IMR-90 (cell line): ENCODE results near the gene SLC27A1. TPM values are rescaled to one million over a fixed set of nuclear protein-coding genes. Genes with fewer than 3 reads are reported as not detected.

Experiments used
- ATAC-seq: fragments of 200-7000 bp; cut with Tn5 transposase; 2 replicates; pipeline ENCODE4 v1.9.1; 2020; ENCODE audit warnings: low read depth, mild to moderate bottlenecking, moderate library complexity
- BruUV-seq: library from RNA; stranded (reverse); fragments of 400-500 nt; replicated peaks from 2 replicates; lab custom pipeline; 2021; lab: Mats Ljungman, UMichigan
- CTCF ChIA-PET: fragments of 300-600 bp; formaldehyde crosslinking; extraction: SDS; loops from one replicate; lab custom pipeline; 2021; ENCODE audit warnings: antibody characterized with exemption; lab: Yijun Ruan, JAX
- POLR2A ChIA-PET: fragments of 300-600 bp; sonication (Branson Sonifier 250); formaldehyde crosslinking; loops from one replicate; lab custom pipeline; 2022; ENCODE audit warnings: antibody characterized with exemption; ENCODE audit not compliant: unreplicated experiment; lab: Charles Lee
- DNase-seq: peaks from one replicate; pipeline ENCODE4 v3.0.0; 2013
- H2AFZ ChIP-seq: replicated peaks from 2 replicates; pipeline ENCODE3; 2013; ENCODE audit warnings: low read length, mild to moderate bottlenecking; ENCODE audit not compliant: poor library complexity
- H2AK5ac ChIP-seq: 2 replicates; pipeline ENCODE4 v1.6.1; 2013; ENCODE audit warnings: low read depth, low read length, inconsistent platforms
- H2AK9ac ChIP-seq: replicated peaks from 2 replicates; pipeline ENCODE3; 2013; ENCODE audit warnings: mild to moderate bottlenecking, low read depth, low read length, moderate library complexity; ENCODE audit not compliant: poor library complexity
- H2BK120ac ChIP-seq: 2 replicates; pipeline ENCODE4 v1.6.1; 2013; ENCODE audit warnings: low read depth, low read length, inconsistent platforms
- H2BK15ac ChIP-seq: 3 replicates; pipeline ENCODE4 v1.6.1; 2013; ENCODE audit warnings: low read depth, low read length, inconsistent platforms
- H2BK20ac ChIP-seq: 2 replicates; pipeline ENCODE4 v1.6.1; 2013; ENCODE audit warnings: low read depth, mild to moderate bottlenecking, inconsistent platforms, low read length, moderate library complexity
- H2BK5ac ChIP-seq: 2 replicates; pipeline ENCODE4 v1.6.1; 2013; ENCODE audit warnings: mild to moderate bottlenecking, low read depth, low read length, inconsistent platforms; ENCODE audit not compliant: poor library complexity, severe bottlenecking
- H3K14ac ChIP-seq: replicated peaks from 2 replicates; pipeline ENCODE4 v1.6.1; 2013; ENCODE audit warnings: low read depth, low read length, inconsistent platforms
- H3K18ac ChIP-seq: 2 replicates; pipeline ENCODE4 v1.6.1; 2013; ENCODE audit warnings: low read depth, low read length, control low read depth
- H3K23ac ChIP-seq: 2 replicates; pipeline ENCODE4 v1.6.1; 2013; ENCODE audit warnings: low read depth, low read length, inconsistent platforms
- H3K27ac ChIP-seq: 2 replicates; pipeline ENCODE4 v1.5.1; 2013; ENCODE audit warnings: mild to moderate bottlenecking, control low read depth, low read length; ENCODE audit not compliant: insufficient read depth
- H3K27me3 ChIP-seq: 2 replicates; pipeline ENCODE4 v1.6.1; 2013; ENCODE audit warnings: low read length; ENCODE audit not compliant: control insufficient read depth, insufficient read depth
- H3K36me3 ChIP-seq: 2 replicates; pipeline ENCODE4 v1.6.1; 2013; ENCODE audit warnings: low read length, mixed read lengths; ENCODE audit not compliant: control insufficient read depth, insufficient read depth
- H3K4ac ChIP-seq: 2 replicates; pipeline ENCODE4 v1.6.1; 2013; ENCODE audit warnings: low read depth, low read length, inconsistent platforms
- H3K4me1 ChIP-seq: 2 replicates; pipeline ENCODE4 v1.6.1; 2013; ENCODE audit warnings: low read length, mixed read lengths; ENCODE audit not compliant: control insufficient read depth, insufficient read depth
- H3K4me2 ChIP-seq: 2 replicates; pipeline ENCODE4 v1.6.1; 2013; ENCODE audit warnings: low read depth, mild to moderate bottlenecking, control low read depth, low read length, moderate library complexity
- H3K4me3 ChIP-seq: 2 replicates; pipeline ENCODE4 v1.5.1; 2013; ENCODE audit warnings: low read depth, mild to moderate bottlenecking, control low read depth, low read length, moderate library complexity; ENCODE audit not compliant: insufficient read depth
- H3K56ac ChIP-seq: 2 replicates; pipeline ENCODE4 v1.6.1; 2013; ENCODE audit warnings: low read length, inconsistent platforms; ENCODE audit not compliant: insufficient read depth; ENCODE audit errors: extremely low read depth
- H3K79me1 ChIP-seq, 2 experiments: 2 replicates each; pipeline ENCODE4 v1.6.1; 2013; ENCODE audit warnings: low read length in 2 of 2, inconsistent platforms in 1 of 2, low read depth in 1 of 2
- H3K9ac ChIP-seq: 2 replicates; pipeline ENCODE4 v1.6.1; 2013; ENCODE audit warnings: low read depth, low read length, control low read depth
- H3K9me1 ChIP-seq: 2 replicates; pipeline ENCODE4 v1.6.1; 2013; ENCODE audit warnings: low read length, inconsistent platforms; ENCODE audit not compliant: insufficient read depth
- H3K9me3 ChIP-seq: 2 replicates; pipeline ENCODE4 v1.6.1; 2013; ENCODE audit warnings: low read length; ENCODE audit not compliant: control insufficient read depth, insufficient read depth
- H4K20me1 ChIP-seq: 2 replicates; pipeline ENCODE4 v1.6.1; 2013; ENCODE audit warnings: low read length, inconsistent platforms; ENCODE audit not compliant: insufficient read depth
- H4K5ac ChIP-seq: 2 replicates; pipeline ENCODE4 v1.6.1; 2013; ENCODE audit warnings: mild to moderate bottlenecking, low read depth, low read length, control low read depth
- H4K8ac ChIP-seq, 2 experiments: 2 replicates each; pipeline ENCODE4 v1.6.1; 2013; ENCODE audit warnings: low read depth in 2 of 2, low read length in 2 of 2, control low read depth in 1 of 2, inconsistent platforms in 1 of 2
- H4K91ac ChIP-seq: 2 replicates; pipeline ENCODE4 v1.6.1; 2013; ENCODE audit warnings: low read depth, low read length, inconsistent platforms; ENCODE audit not compliant: insufficient read depth
- FOS ChIP-seq: fragments of 150-350 bp; IDR thresholded peaks from 2 replicates; pipeline ENCODE4 v1.6.1; 2016; ENCODE audit warnings: low read depth, low read length
- MAFK ChIP-seq: IDR thresholded peaks from 2 replicates; pipeline ENCODE4 v1.6.1; 2012; ENCODE audit warnings: low read depth, low read length, improper control_type of control experiment
- RCOR1 ChIP-seq: IDR thresholded peaks from 2 replicates; pipeline ENCODE4 v1.6.1; 2012; ENCODE audit warnings: mild to moderate bottlenecking, low read length, improper control_type of control experiment; ENCODE audit not compliant: insufficient replicate concordance
- SMC3 ChIP-seq: fragments of 150-350 bp; IDR thresholded peaks from 2 replicates; pipeline ENCODE4 v1.6.1; 2016; ENCODE audit warnings: low read depth, mild to moderate bottlenecking, antibody characterized with exemption, low read length, moderate library complexity
- WGBS, 2 experiments: methylation state at CpG; one replicate each; pipeline versions ENCODE4 v1.1.5 to v1.1.7; 2013; ENCODE audit warnings: missing lambda C conversion rate in 2 of 2; ENCODE audit not compliant: insufficient read length in 1 of 2; ENCODE audit errors: extremely low coverage in 2 of 2; 5-methylcytosine and 5-hydroxymethylcytosine counted together
- dilution Hi-C: fragments of 300-500 bp; cut with HindIII; formaldehyde crosslinking; loops from one replicate; pipeline ENCODE4 v1.14.3; 2018; ENCODE audit warnings: low sequenced_read_pairs; ENCODE audit not compliant: unreplicated experiment
- in situ Hi-C: fragments of 300-500 bp; cut with MboI; formaldehyde crosslinking; loops from 3 replicates; pipeline ENCODE4 v1.14.3; 2019; ENCODE audit warnings: low sequenced_read_pairs, inconsistent platforms, mixed read lengths
- intact Hi-C: fragments of 100-400 bp; cut with micrococcal nuclease; formaldehyde crosslinking; loops from 2 replicates; pipeline ENCODE4 v1.10.0; 2022
- polyA plus RNA-seq, 3 experiments: library from polyadenylated mRNA; depleted of rRNA; stranded (reverse); fragments of >200 nt; gene quantifications; 2 replicates each; pipeline ENCODE4 v1.2.3, GENCODE V29; 2012; ENCODE audit warnings: low replicate concordance in 1 of 3
- total RNA-seq: library from RNA; depleted of rRNA; stranded (reverse); fragments of >200 nt; gene quantifications from 2 replicates; pipeline ENCODE4 v1.2.3, GENCODE V29; 2012
- TF ChIP-seq, protein P1 (sequence below): fragments of 150-350 bp; IDR thresholded peaks from 2 replicates; pipeline ENCODE4 v1.6.1; 2016; ENCODE audit warnings: low read depth, mild to moderate bottlenecking, low read length, moderate library complexity, borderline replicate concordance

The SLC27A1 gene
- total and polyA plus RNA-seq, 2 of the 4 experiments (the other 2 are of a cell fraction) = 4.8 to 12.9 TPM

DNA sequence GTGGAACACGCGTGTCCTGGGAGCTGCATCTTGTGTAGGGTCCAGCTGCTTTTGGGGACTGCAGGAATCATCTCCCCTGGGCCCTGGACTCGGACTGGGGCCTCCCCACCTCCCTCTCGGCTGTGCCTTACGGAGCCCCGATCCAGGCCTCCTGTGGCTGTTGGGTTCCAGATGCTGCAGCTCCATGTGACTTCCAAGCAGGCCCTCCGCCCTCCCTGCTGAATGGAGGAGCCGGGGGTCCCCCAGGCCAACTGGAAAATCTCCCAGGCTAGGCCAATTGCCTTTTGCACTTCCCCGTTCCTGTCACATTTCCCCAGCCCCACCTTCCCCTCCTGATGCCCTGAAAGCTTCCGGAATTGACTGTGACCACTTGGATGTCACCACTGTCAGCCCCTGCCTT, 34.9 kb downstream of the SLC27A1 start:
- H2BK15ac ChIP-seq = no peak overlapping the region
- no peak overlapping the region for H3K9ac ChIP-seq
- H3K56ac ChIP-seq = no peak overlapping the region
- in situ Hi-C loops (no loop called here), dilution Hi-C loops (no loop called here), intact Hi-C loops (no loop called here)
- H2AK5ac ChIP-seq = peak overlapping the region; percentile 13; the same call in 1 of the 2 replicates
- ChIA-PET POLR2A (no interaction called here), CTCF (no interaction called here)
- no peak overlapping the region for H3K14ac ChIP-seq
- H3K4me1 ChIP-seq = peaks cover 12% of the 10 kb centered on the region
- H2BK5ac ChIP-seq = no peak overlapping the region
- H3K23ac ChIP-seq = no peak overlapping the region
- no peaks in the 10 kb centered on the region for H3K9me3 ChIP-seq
- H3K4me3 ChIP-seq = no peak overlapping the region
- ATAC-seq = no peak
- no TSS peak for BruUV-seq
- H4K5ac ChIP-seq = no peak overlapping the region
- TF ChIP-seq SMC3 = no peak
- TF ChIP-seq FOS = no peak
- no peak for TF ChIP-seq RCOR1
- TF ChIP-seq MAFK = no peak
- TF ChIP-seq, protein P1, sequence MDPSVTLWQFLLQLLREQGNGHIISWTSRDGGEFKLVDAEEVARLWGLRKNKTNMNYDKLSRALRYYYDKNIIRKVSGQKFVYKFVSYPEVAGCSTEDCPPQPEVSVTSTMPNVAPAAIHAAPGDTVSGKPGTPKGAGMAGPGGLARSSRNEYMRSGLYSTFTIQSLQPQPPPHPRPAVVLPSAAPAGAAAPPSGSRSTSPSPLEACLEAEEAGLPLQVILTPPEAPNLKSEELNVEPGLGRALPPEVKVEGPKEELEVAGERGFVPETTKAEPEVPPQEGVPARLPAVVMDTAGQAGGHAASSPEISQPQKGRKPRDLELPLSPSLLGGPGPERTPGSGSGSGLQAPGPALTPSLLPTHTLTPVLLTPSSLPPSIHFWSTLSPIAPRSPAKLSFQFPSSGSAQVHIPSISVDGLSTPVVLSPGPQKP = no peak
- H3K79me1 ChIP-seq = peaks cover 19 to 68% of the 10 kb centered on the region in 2 experiments
- H2AK9ac ChIP-seq = no peak overlapping the region
- H3K4me2 ChIP-seq = no peak overlapping the region
- no peak overlapping the region for H4K8ac ChIP-seq
- WGBS, 2 experiments = 76% methylated on average over 8 of the region's 10 CpGs; no CpG with 5 or more reads in 1 of the 2 experiments
- H3K4ac ChIP-seq = no peak overlapping the region
- no peak for DNase-seq
- H3K9me1 ChIP-seq = peaks cover 6% of the 10 kb centered on the region; the same call in 1 of the 2 replicates
- H3K18ac ChIP-seq = no peak overlapping the region
- H2AFZ ChIP-seq = peak overlapping the region; percentile 51
- no peak overlapping the region for H2BK20ac ChIP-seq
- peaks cover 15% of the 10 kb centered on the region for H4K20me1 ChIP-seq
- H3K27ac ChIP-seq = no peak overlapping the region
- no peak overlapping the region for H2BK120ac ChIP-seq
- H3K27me3 ChIP-seq = no peaks in the 10 kb centered on the region
- H3K36me3 ChIP-seq = peaks cover 27% of the 10 kb centered on the region
- no peak overlapping the region for H4K91ac ChIP-seq
